Choroid plexus epithelial cell (primary cell): ENCODE measurements around the gene CLECL1.

Experiments
- DNase-seq: peaks from one replicate; pipeline ENCODE4 v3.0.0-alpha.2; 2010; ENCODE audit warnings: low read depth
- H3K4me3 ChIP-seq: 2 replicates; pipeline ENCODE4 v1.5.1; 2011; ENCODE audit warnings: low read depth, mild to moderate bottlenecking, control low read depth, low read length, moderate library complexity
- CTCF ChIP-seq: conservative IDR thresholded peaks from 2 replicates; pipeline ENCODE4 v1.5.1; 2011; ENCODE audit warnings: low read depth, mild to moderate bottlenecking, control low read depth, inconsistent platforms, low read length, moderate library complexity

The CLECL1 gene

GRCh38 chr12:9752145-9752933 lies 19.4 kb upstream of the CLECL1 start:
- TF ChIP-seq CTCF: no peak
- H3K4me3 ChIP-seq: no peak overlapping the region
- DNase-seq: no peak

GRCh38 chr12:9751204-9752144 lies 18.6 kb upstream of the CLECL1 start:
- no peak overlapping the region for H3K4me3 ChIP-seq
- peak; percentile 73 for DNase-seq
- peak; percentile 69 for TF ChIP-seq CTCF

GRCh38 chr12:9750276-9751203 lies 17.6 kb upstream of the CLECL1 start:
- DNase-seq: peak; percentile 85
- peak overlapping the region; percentile 26 for H3K4me3 ChIP-seq
- TF ChIP-seq CTCF: peak; percentile 89

- H3K4me3 ChIP-seq: no peak overlapping the region
- TF ChIP-seq CTCF: no peak
- DNase-seq: no peak
These were observed 16.7 kb upstream of the CLECL1 start for GRCh38 chr12:9749640-9750039.

- no peak for DNase-seq
- no peak overlapping the region for H3K4me3 ChIP-seq
- no peak for TF ChIP-seq CTCF
These were observed 12.3 kb upstream of the CLECL1 start for GRCh38 chr12:9745199-9745598.

- no peak for DNase-seq
- TF ChIP-seq CTCF: no peak
- H3K4me3 ChIP-seq: no peak overlapping the region
These were observed 9.8 kb upstream of the CLECL1 start for GRCh38 chr12:9742661-9743060.
